NCI-H1694 treated with DMSO at 0.1 percent for 48 hours (cell line): ENCODE results near the gene FOXS1.

ENCODE experiments used
- DNase-seq: peaks from one replicate; lab custom pipeline; 2025; lab: John Stamatoyannopoulos, UW

Gene FOXS1

GRCh38 chr20:31845300-31845863, at the start of gene FOXS1:
Gene FOXS1 (minus strand): TSS chr20:31845604. CDS start chr20:31845542, 62 bp downstream.
- DNase-seq = no peak

GRCh38 chr20:31890646-31891045, 45.2 kb upstream of the FOXS1 start:
- DNase-seq = no peak

GRCh38 chr20:31883829-31884228, 38.4 kb upstream of the FOXS1 start:
- DNase-seq = no peak

GRCh38 chr20:31881945-31882344, 36.5 kb upstream of the FOXS1 start:
- no peak for DNase-seq

GRCh38 chr20:31879143-31879987, 34.0 kb upstream of the FOXS1 start:
- peak; percentile 82 for DNase-seq

- no peak for DNase-seq
These were observed 32.3 kb upstream of the FOXS1 start for GRCh38 chr20:31877684-31878083.

GRCh38 chr20:31875671-31876070, 30.3 kb upstream of the FOXS1 start:
- no peak for DNase-seq

GRCh38 chr20:31872406-31872805, 27.0 kb upstream of the FOXS1 start:
- DNase-seq = no peak

GRCh38 chr20:31871618-31871954, 26.2 kb upstream of the FOXS1 start:
- no peak for DNase-seq

- no peak for DNase-seq
These were observed 25.6 kb upstream of the FOXS1 start for GRCh38 chr20:31870726-31871617.

- no peak for DNase-seq
These were observed 24.7 kb upstream of the FOXS1 start, which contains the start of the genes DUSP15 and TTLL9 for GRCh38 chr20:31869942-31870725. Gene DUSP15 (minus strand): TSS chr20:31870527. CDS start chr20:31870337, 190 bp downstream. Gene TTLL9 (plus strand): TSS chr20:31870634. CDS start chr20:31871127, 493 bp downstream.

- DNase-seq = no peak
These were observed 24.2 kb upstream of the FOXS1 start for GRCh38 chr20:31869673-31869941.

- no peak for DNase-seq
These were observed 23.7 kb upstream of the FOXS1 start for GRCh38 chr20:31868853-31869672.

- no peak for DNase-seq
These were observed 20.8 kb upstream of the FOXS1 start for GRCh38 chr20:31866221-31866620.

- DNase-seq = no peak
These were observed 19.4 kb upstream of the FOXS1 start for GRCh38 chr20:31864521-31865400.

GRCh38 chr20:31863296-31864085, 18.1 kb upstream of the FOXS1 start:
- DNase-seq = no peak

- peak; percentile 61 for DNase-seq
These were observed 17.1 kb upstream of the FOXS1 start for GRCh38 chr20:31862506-31862905.

GRCh38 chr20:31862157-31862470, 16.7 kb upstream of the FOXS1 start:
- DNase-seq = no peak

GRCh38 chr20:31861385-31862156, 16.2 kb upstream of the FOXS1 start:
- peak; percentile 49 for DNase-seq
